Measurements from ENCODE around the gene JUP.

- TF ChIP-seq REST (IDR thresholded peaks at IDR 0.05; ENCODE audit: insufficient read depth in 1 of 2, low read depth in 2 of 2, low read length in 2 of 2) (no peak), FOXP2 (optimal IDR thresholded peaks at IDR 0.05; ENCODE audit: borderline replicate concordance, extremely low read depth, extremely low read length, insufficient read depth) (no peak), SIN3A (IDR thresholded peaks at IDR 0.05; ENCODE audit: borderline replicate concordance, insufficient read depth, low read length) (no peak), POLR2AphosphoS5 (IDR thresholded peaks at IDR 0.05; ENCODE audit: low read depth, low read length) (no peak), TAF1 (IDR thresholded peaks at IDR 0.05; ENCODE audit: borderline replicate concordance, insufficient read depth, low read length) (no peak)
Observed at GRCh38 chr17:41766135-41766534, 20.4 kb downstream of the JUP start.

Data from PFSK-1 (cell line).